Measurements from ENCODE around the gene ERAS.

The ERAS gene

DNA sequence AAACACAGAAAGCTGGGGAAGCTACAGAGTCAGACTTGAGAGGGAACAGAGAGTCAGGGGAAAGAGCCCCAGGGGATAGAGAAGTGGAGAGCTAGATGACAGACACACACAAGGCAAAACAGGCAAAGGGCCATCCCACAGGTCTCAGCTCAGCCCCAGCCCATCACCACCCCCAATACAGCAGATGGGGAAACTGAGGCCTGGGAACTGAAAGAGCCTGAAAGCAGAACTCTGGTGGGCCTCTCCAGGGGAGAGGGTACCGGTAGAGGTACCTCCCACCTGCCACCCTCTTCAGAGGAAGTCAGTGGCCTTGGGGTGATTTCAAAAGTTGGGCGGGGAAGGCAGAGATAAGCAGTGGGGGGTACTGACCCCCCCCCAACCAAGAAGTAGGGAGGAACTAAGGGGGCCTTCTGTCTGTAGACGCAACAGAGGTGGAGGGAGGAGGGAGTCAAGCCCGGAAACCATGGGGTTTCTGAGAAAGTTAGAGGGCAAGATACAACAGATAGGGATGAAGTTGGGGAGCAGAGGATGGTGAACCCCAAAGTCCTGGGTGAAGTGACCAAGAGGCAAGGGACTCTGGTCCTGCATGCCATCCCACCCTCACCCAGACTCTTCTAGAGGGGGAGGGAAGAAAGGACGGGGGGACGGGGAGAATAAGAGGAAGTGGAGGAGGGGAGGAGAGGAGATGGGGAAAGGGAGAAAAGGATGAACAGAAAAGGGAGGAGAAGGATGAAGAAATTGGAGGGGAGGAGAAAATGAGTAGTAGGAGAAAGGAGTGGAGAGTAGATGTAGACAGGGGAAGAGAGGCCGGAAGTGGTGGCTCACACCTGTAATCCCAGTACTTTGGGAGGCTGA is 36.7 kb upstream of the ERAS start:
- no peak for DNase-seq (ENCODE audit: extremely low spot score)
- CTCF ChIA-PET, result no interaction called here
- TF ChIP-seq, protein P1, sequence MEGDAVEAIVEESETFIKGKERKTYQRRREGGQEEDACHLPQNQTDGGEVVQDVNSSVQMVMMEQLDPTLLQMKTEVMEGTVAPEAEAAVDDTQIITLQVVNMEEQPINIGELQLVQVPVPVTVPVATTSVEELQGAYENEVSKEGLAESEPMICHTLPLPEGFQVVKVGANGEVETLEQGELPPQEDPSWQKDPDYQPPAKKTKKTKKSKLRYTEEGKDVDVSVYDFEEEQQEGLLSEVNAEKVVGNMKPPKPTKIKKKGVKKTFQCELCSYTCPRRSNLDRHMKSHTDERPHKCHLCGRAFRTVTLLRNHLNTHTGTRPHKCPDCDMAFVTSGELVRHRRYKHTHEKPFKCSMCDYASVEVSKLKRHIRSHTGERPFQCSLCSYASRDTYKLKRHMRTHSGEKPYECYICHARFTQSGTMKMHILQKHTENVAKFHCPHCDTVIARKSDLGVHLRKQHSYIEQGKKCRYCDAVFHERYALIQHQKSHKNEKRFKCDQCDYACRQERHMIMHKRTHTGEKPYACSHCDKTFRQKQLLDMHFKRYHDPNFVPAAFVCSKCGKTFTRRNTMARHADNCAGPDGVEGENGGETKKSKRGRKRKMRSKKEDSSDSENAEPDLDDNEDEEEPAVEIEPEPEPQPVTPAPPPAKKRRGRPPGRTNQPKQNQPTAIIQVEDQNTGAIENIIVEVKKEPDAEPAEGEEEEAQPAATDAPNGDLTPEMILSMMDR (IDR thresholded peaks at IDR 0.05; ENCODE audit: control extremely low read depth, extremely low read depth, low read depth, missing control alignments), result no peak
- POLR2A ChIA-PET, result no interaction called here

DNA sequence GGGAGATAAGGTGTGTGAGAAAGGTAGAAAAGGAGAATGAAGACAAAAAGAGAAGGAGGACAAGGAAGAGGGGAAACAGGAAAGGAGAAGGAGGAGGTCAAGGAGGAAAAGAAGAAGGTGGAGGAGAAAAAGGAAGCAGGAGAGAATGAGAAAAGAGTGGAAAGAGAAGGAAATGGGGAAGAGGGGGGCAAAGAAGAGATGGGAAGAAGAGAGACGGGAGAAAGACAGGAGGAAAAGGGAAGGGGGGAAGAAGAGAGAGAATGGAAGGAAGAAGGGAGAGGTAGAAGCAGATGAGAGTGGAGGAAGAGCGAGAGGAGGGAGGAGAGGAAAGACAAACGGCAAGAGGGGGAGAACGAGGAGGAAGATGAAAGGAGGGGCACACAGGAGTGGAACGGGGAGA is 35.8 kb upstream of the ERAS start:
- ChIA-PET CTCF (no interaction called here), POLR2A (no interaction called here)
- TF ChIP-seq, protein P1 (IDR thresholded peaks at IDR 0.05; ENCODE audit: control extremely low read depth, extremely low read depth, low read depth, missing control alignments), result no peak
- no peak for DNase-seq (ENCODE audit: extremely low spot score)

DNA sequence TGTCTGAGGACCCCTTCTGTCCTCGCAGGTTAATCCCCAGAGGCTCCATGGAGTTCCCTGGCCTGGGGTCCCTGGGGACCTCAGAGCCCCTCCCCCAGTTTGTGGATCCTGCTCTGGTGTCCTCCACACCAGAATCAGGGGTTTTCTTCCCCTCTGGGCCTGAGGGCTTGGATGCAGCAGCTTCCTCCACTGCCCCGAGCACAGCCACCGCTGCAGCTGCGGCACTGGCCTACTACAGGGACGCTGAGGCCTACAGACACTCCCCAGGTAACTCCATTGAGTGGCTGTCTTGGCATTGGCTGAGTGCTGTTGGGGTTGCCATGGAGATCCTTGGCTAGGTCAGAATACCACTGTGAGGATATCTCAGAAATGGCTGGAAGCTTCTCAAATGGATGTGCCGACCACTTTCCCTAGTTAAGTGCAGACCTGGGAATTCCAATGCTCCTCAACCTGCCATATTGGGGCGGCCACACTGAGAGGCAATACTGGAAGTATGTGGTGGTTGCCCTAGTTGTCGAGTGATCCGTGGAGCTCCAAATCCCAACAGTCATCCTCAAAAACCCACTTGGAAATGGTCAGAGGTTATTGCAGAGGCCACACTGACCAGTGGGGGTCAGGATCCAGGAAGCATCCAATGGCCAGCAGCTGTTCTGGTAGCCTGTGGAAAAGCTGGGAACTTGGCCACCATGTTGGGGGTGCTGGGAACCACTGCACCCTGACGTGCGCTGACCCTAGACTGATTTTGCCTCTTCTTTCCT is 35.1 kb upstream of the ERAS start:
- ChIA-PET CTCF (no interaction called here), POLR2A (no interaction called here)
- TF ChIP-seq, protein P1 (IDR thresholded peaks at IDR 0.05; ENCODE audit: control extremely low read depth, extremely low read depth, low read depth, missing control alignments), result no peak
- DNase-seq (ENCODE audit: extremely low spot score), result no peak

DNA sequence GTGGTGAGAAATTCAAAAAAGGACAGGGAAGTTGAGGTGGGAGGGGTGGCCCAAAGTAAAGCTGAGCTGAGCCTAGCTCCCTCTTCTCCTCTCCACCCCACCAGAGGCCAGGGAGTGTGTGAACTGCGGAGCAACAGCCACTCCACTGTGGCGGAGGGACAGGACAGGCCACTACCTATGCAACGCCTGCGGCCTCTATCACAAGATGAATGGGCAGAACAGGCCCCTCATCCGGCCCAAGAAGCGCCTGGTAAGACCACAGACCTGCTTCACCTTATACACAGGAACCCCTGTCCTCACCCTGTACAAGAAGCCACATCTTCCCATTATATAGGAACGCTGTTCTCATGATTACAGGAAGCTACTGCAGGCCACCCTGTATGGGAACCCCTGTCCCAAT is 34.1 kb upstream of the ERAS start:
- ChIA-PET CTCF (no interaction called here), POLR2A (no interaction called here)
- TF ChIP-seq, protein P1 (IDR thresholded peaks at IDR 0.05; ENCODE audit: control extremely low read depth, extremely low read depth, low read depth, missing control alignments), result no peak
- DNase-seq (ENCODE audit: extremely low spot score), result no peak

DNA sequence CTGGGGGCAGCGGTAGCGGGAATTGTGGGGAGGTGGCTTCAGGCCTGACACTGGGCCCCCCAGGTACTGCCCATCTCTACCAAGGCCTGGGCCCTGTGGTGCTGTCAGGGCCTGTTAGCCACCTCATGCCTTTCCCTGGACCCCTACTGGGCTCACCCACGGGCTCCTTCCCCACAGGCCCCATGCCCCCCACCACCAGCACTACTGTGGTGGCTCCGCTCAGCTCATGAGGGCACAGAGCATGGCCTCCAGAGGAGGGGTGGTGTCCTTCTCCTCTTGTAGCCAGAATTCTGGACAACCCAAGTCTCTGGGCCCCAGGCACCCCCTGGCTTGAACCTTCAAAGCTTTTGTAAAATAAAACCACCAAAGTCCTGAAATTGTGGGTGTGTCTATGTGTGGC is 32.4 kb upstream of the ERAS start:
- CTCF ChIA-PET, result no interaction called here
- POLR2A ChIA-PET, result no interaction called here

DNA sequence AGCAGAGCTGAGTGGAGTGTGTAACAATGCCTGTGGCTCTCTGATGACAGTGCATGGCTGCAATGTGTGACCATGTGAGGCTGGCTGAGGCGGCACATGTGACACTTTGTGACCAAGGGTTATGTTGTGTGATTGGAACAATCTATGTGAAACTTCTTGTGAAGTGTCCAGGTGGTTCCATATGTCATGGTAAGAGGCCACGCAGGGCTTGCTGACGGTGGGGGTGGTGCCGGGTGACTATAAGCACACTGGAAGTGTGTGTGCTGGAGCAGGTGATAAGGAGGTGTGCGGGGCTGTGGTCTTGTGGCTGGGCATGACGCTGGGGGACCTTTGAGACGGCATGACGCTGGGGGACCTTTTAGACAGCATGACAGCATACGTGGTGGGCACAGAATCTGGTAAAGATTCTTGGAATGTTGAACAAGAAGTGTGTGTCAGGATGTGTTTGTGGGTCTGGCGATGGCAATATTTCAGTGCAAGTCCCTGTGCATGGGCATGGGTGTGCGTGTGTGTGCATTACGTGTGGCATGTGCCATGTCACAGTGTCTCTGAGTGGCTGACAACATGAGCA is 31.9 kb upstream of the ERAS start:
- CTCF ChIA-PET, result no interaction called here
- DNase-seq (ENCODE audit: extremely low spot score), result no peak
- POLR2A ChIA-PET, result no interaction called here
- TF ChIP-seq, protein P1 (IDR thresholded peaks at IDR 0.05; ENCODE audit: control extremely low read depth, extremely low read depth, low read depth, missing control alignments), result no peak

More for the DNA sequence above, 32.4 kb upstream of the ERAS start:
- DNase-seq (ENCODE audit: extremely low spot score), result no peak
- TF ChIP-seq, protein P1 (IDR thresholded peaks at IDR 0.05; ENCODE audit: control extremely low read depth, extremely low read depth, low read depth, missing control alignments), result no peak

Measured in GM10248 (cell line).